Nephron (organoid): ENCODE results near the gene NRDC.

ENCODE experiments used
- H3K27ac Mint-ChIP-seq, 3 experiments: 2 replicates each; pipeline ENCODE4 v1.8.0; 2020; ENCODE audit warnings: mixed read lengths in 3 of 3, mild to moderate bottlenecking in 2 of 3, moderate library complexity in 1 of 3
- H3K27me3 Mint-ChIP-seq: 2 replicates; pipeline ENCODE4 v1.8.0; 2021; ENCODE audit warnings: low read depth, mild to moderate bottlenecking, moderate library complexity, mixed read lengths
- H3K36me3 Mint-ChIP-seq: 2 replicates; pipeline ENCODE4 v1.8.0; 2020; ENCODE audit warnings: low read depth, mixed read lengths
- H3K4me1 Mint-ChIP-seq: 2 replicates; pipeline ENCODE4 v1.8.0; 2020; ENCODE audit warnings: mixed read lengths
- H3K4me3 Mint-ChIP-seq, 3 experiments: 2 replicates each; pipeline ENCODE4 v1.8.0; 2020; ENCODE audit warnings: mild to moderate bottlenecking in 3 of 3, mixed read lengths in 3 of 3, moderate library complexity in 2 of 3
- H3K9me3 Mint-ChIP-seq: 2 replicates; pipeline ENCODE4 v1.8.0; 2020; ENCODE audit warnings: mixed read lengths
- TF ChIP-seq, protein P1 (sequence below), 3 experiments: fragments of 200-600 bp; sonication (generic); IDR thresholded peaks; one replicate each; pipeline ENCODE4 v1.5.0; 2021; ENCODE audit warnings: antibody characterized with exemption in 3 of 3; ENCODE audit not compliant: unreplicated experiment in 3 of 3

The NRDC gene

DNA sequence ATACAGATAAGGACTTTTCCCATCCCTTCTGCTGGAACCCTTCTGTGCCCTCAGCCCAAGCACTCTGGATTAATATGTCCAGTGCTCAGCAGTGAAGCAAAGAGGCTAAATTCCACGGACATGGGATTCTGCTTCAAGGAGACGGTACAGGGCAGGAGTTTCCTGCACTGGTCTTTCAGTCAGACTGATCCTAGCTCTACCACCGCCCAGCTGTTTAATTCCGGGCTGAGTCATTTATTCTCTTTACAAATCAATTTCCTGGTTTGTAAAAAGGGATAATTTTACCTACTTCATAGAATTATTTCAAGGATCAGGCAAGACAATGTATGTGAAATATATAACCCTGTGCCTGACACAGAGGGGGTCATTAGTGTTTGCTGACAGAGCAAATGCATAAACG is 41.6 kb upstream of the NRDC start:
- Mint-ChIP-seq H3K27ac (no peak overlapping the region), H3K9me3 (no peaks in the 10 kb centered on the region), H3K36me3 (no peaks in the 10 kb centered on the region), H3K4me1 (peaks cover 24% of the 10 kb centered on the region), H3K27me3 (peaks cover 14% of the 10 kb centered on the region), H3K4me3 (no peak overlapping the region)
- TF ChIP-seq, protein P1, sequence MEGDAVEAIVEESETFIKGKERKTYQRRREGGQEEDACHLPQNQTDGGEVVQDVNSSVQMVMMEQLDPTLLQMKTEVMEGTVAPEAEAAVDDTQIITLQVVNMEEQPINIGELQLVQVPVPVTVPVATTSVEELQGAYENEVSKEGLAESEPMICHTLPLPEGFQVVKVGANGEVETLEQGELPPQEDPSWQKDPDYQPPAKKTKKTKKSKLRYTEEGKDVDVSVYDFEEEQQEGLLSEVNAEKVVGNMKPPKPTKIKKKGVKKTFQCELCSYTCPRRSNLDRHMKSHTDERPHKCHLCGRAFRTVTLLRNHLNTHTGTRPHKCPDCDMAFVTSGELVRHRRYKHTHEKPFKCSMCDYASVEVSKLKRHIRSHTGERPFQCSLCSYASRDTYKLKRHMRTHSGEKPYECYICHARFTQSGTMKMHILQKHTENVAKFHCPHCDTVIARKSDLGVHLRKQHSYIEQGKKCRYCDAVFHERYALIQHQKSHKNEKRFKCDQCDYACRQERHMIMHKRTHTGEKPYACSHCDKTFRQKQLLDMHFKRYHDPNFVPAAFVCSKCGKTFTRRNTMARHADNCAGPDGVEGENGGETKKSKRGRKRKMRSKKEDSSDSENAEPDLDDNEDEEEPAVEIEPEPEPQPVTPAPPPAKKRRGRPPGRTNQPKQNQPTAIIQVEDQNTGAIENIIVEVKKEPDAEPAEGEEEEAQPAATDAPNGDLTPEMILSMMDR (IDR thresholded peaks at IDR 0.05; ENCODE audit: unreplicated experiment in 3 of 3): no peak

DNA sequence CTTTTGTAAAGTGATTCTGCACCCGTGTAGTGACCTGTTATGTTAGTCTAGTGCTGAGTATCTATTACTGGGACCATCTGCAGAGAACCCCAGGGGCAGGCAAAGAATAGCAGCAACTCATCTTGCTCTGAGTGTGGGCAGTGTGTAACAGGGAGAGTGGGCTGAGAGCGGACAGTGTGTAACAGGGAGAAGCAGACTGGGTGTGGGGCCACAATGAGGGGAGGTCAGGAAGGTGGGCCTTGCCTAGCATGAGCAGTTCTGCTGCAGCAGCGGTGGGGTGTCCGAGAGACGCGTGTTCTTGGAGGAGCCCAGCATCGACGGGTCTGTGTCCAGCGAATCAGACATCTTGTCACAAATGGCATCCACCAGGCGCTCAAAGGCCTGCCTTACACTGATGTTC is 41.2 kb upstream of the NRDC start:
- Mint-ChIP-seq H3K4me1 (peaks cover 24% of the 10 kb centered on the region), H3K36me3 (no peaks in the 10 kb centered on the region), H3K4me3 (no peak overlapping the region), H3K27me3 (peaks cover 14% of the 10 kb centered on the region), H3K9me3 (no peaks in the 10 kb centered on the region), H3K27ac (no peak overlapping the region)
- TF ChIP-seq, protein P1 (IDR thresholded peaks at IDR 0.05; ENCODE audit: unreplicated experiment in 3 of 3): no peak

DNA sequence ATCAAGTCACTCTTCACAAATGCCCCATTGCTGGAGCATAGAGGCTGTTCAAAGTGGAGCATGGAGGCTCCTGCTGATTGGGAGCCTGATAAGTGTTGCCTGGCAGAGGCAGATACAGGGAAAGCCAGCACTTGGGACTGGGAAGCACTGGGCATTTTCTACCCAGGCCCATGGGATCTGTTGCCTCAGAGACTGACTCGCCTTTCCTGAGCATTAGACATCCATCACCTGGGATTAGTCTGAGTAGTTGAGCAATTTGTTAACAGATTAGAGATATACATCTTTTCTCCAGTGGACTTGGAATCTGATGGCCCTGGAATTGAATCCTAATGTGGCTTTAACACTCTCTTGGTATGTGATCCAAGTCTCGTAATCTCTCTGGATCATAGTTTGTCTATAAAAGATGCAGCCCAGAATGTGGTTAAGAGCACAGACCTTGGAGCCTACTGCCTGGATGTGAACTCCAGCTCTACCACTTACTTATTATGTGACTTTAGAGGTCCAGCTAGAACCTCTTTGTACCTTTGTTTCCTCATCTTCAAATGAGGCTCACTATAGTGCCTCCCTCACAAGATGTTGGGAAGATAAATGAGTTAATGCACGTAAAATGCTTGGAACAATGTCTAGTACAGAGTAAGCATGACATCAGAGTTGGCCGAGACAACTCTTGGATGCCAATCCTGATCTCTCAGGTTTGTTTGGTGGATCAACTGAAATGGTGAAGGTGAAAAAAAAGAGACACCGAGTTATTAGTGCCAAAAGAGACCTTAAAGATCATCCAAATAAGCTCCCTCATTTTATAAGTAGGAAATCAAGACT is 38.3 kb upstream of the NRDC start:
- H3K36me3 Mint-ChIP-seq: no peaks in the 10 kb centered on the region
- H3K4me1 Mint-ChIP-seq: peaks cover 21% of the 10 kb centered on the region
- no peak overlapping the region for H3K27ac Mint-ChIP-seq
- TF ChIP-seq, protein P1 (IDR thresholded peaks at IDR 0.05; ENCODE audit: unreplicated experiment in 3 of 3): no peak
- H3K27me3 Mint-ChIP-seq: peaks cover 13% of the 10 kb centered on the region
- no peak overlapping the region for H3K4me3 Mint-ChIP-seq
- no peaks in the 10 kb centered on the region for H3K9me3 Mint-ChIP-seq

DNA sequence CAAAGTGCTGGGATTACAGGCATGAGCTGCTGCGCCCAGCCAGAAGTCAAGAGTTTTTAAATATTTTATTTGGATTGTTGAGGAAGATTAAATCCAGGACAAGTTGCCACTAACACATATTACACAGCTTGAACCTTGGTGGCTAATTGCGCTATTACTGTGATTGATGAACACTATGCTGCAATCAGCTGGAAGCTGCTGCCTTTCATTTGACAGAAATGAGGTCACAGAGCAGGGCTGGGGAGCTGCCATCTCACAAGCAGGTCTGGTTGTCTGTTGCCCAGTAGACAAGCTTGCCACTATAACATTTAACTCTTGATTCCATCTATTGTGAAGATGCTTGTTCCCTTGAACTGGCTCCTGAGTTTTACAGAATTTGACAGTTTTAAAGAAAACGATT is 37.4 kb upstream of the NRDC start:
- H3K4me1 Mint-ChIP-seq: peaks cover 12% of the 10 kb centered on the region
- H3K9me3 Mint-ChIP-seq: no peaks in the 10 kb centered on the region
- H3K27me3 Mint-ChIP-seq: peaks cover 11% of the 10 kb centered on the region
- H3K36me3 Mint-ChIP-seq: no peaks in the 10 kb centered on the region
- TF ChIP-seq, protein P1 (IDR thresholded peaks at IDR 0.05; ENCODE audit: unreplicated experiment in 3 of 3): no peak
- no peak overlapping the region for H3K4me3 Mint-ChIP-seq
- no peak overlapping the region for H3K27ac Mint-ChIP-seq

DNA sequence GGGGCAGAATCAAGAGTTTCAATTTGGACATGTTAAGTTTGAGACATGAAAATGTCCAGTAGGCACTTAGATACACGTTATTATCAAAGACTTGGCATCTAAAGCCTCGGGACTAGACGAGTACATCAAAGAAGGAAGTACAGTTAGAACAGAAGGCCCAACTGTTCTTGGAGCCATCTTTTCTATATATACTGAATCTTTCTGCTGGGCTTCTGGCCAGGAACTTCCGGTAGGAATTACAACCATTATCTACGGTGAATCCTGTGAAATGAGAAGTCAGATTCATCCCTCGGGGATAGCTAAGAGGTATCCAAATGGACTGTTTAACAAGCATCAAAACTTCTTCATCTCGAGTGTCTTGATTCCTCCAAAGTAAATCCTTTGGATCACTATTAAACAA is 34.4 kb upstream of the NRDC start:
- Mint-ChIP-seq H3K4me1 (peaks cover 5% of the 10 kb centered on the region), H3K27ac (no peak overlapping the region), H3K9me3 (no peaks in the 10 kb centered on the region), H3K27me3 (peaks cover 8% of the 10 kb centered on the region), H3K4me3 (no peak overlapping the region), H3K36me3 (no peaks in the 10 kb centered on the region)
- TF ChIP-seq, protein P1 (IDR thresholded peaks at IDR 0.05; ENCODE audit: unreplicated experiment in 3 of 3): no peak
